GM23338 (cell line): ENCODE data around the gene RAB31.

Source experiments
- CREB1 ChIP-seq: fragments of 250-450 bp; sonication (Bioruptor Pico); IDR thresholded peaks from 2 replicates; pipeline ENCODE4 v1.5.0; 2020; ENCODE audit warnings: low read depth, mild to moderate bottlenecking, moderate library complexity
- CTCF ChIP-seq, 2 experiments: fragments of 200-600 bp in 1 of 2; sonication (generic) in 1 of 2; conservative IDR thresholded peaks; 2 replicates each; pipeline versions ENCODE4 v1.5.1 to v1.6.1; 2016 to 2017; ENCODE audit warnings: antibody characterized with exemption in 2 of 2, low read depth in 2 of 2, mild to moderate bottlenecking in 2 of 2, moderate library complexity in 1 of 2
- ETS1 ChIP-seq: IDR thresholded peaks from 2 replicates; pipeline ENCODE4 v1.6.1; 2016; ENCODE audit warnings: antibody characterized with exemption
- EZH2 ChIP-seq: fragments of 200-600 bp; sonication (generic); IDR thresholded peaks from one replicate; pipeline ENCODE4 v1.8.0; 2017; ENCODE audit warnings: antibody characterized with exemption, mild to moderate bottlenecking, low read depth; ENCODE audit not compliant: unreplicated experiment
- EZH2phosphoT487 ChIP-seq: fragments of 200-600 bp; sonication (generic); IDR thresholded peaks from one replicate; pipeline ENCODE4 v1.8.1; 2018; ENCODE audit warnings: antibody characterized with exemption; ENCODE audit not compliant: unreplicated experiment
- JUNB ChIP-seq: IDR thresholded peaks from one replicate; pipeline ENCODE4 v1.6.1; 2016; ENCODE audit warnings: antibody characterized with exemption; ENCODE audit not compliant: unreplicated experiment
- NANOG ChIP-seq: IDR thresholded peaks from 2 replicates; pipeline ENCODE4 v1.6.1; 2016; ENCODE audit warnings: antibody characterized with exemption, borderline replicate concordance
- POLR2AphosphoS5 ChIP-seq: IDR thresholded peaks from 2 replicates; pipeline ENCODE4 v1.6.1; 2016; ENCODE audit warnings: antibody characterized with exemption, low read depth
- REST ChIP-seq: IDR thresholded peaks from one replicate; pipeline ENCODE4 v1.6.1; 2018; ENCODE audit warnings: antibody characterized with exemption; ENCODE audit not compliant: unreplicated experiment
- ZNF114 ChIP-seq: fragments of 250-450 bp; sonication (Bioruptor Pico); IDR thresholded peaks from 2 replicates; pipeline ENCODE4 v1.5.0; 2020; ENCODE audit warnings: mild to moderate bottlenecking, moderate library complexity

GRCh38 chr18:9659499-9660375 is 48.4 kb upstream of the RAB31 start:
- TF ChIP-seq EZH2 (no peak), REST (no peak), CTCF (conservative IDR thresholded peaks at IDR 0.05; ENCODE audit: low read depth in 2 of 2) (no peak), POLR2AphosphoS5 (no peak), EZH2phosphoT487 (no peak), JUNB (no peak), CREB1 (CRISPR knock-in tag) (no peak), NANOG (no peak), ETS1 (no peak), ZNF114 (no peak)
